ENCODE data around the gene CYSRT1.

The CYSRT1 gene

DNA sequence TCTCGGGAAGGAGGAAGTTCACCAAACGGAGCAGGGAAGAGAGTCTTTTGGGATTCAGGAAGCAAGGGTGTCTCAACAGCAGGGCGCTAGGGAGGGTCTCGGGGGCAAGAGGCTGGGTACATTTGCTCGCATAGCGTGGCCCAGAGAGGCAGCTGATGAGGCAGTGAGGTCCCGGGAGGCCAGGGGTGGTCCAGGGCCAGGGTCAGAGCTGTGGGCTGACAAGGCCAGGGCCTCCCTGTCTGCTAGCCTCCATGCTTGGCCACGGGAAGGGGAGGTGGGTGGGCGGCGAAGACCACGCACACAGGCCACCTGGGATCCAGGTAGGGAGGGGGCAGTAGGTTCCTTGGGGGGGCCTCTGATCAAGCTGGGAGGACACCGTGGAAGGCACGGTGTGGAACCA is 13.4 kb upstream of the CYSRT1 start:
- Histone ChIP-seq H3K4me3 (ENCODE audit: low read depth, low read length) (no peak overlapping the region), H3K27ac (no peak overlapping the region), H3K27me3 (replicated peaks) (no peaks in the 10 kb centered on the region), H3K36me3 (replicated peaks) (no peaks in the 10 kb centered on the region)
- TF ChIP-seq, protein P1, sequence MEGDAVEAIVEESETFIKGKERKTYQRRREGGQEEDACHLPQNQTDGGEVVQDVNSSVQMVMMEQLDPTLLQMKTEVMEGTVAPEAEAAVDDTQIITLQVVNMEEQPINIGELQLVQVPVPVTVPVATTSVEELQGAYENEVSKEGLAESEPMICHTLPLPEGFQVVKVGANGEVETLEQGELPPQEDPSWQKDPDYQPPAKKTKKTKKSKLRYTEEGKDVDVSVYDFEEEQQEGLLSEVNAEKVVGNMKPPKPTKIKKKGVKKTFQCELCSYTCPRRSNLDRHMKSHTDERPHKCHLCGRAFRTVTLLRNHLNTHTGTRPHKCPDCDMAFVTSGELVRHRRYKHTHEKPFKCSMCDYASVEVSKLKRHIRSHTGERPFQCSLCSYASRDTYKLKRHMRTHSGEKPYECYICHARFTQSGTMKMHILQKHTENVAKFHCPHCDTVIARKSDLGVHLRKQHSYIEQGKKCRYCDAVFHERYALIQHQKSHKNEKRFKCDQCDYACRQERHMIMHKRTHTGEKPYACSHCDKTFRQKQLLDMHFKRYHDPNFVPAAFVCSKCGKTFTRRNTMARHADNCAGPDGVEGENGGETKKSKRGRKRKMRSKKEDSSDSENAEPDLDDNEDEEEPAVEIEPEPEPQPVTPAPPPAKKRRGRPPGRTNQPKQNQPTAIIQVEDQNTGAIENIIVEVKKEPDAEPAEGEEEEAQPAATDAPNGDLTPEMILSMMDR (IDR thresholded peaks at IDR 0.05; ENCODE audit: low read depth, low read length, missing control alignments), result no peak
- no peak for DNase-seq
- in situ Hi-C loops (cut with HindIII; ENCODE audit: low pct_ligation_motif_present, low sequenced_read_pairs), result no loop called here

DNA sequence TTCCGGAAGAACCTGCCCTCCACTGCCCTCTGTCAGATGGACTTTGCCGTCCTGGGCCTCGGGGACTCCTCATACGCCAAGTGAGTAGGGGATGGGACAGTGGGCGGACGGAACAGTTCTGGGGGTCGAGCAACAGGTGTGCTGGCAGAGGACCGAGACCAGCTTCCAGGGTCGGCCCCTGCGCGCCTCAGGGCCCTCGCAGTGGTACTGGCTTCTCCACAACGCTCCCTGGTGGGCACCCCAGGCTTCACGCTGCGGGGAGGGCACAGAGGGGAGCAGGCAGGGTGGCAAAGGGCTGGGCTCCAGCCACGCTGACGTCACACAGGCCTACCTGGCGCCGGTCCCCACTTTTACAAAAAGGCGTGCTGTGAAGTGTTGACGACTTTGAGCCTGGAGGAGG is 12.5 kb upstream of the CYSRT1 start:
- TF ChIP-seq, protein P1 (IDR thresholded peaks at IDR 0.05; ENCODE audit: low read depth, low read length, missing control alignments), result peak; percentile 15
- H3K27me3 ChIP-seq (replicated peaks), result no peaks in the 10 kb centered on the region
- no peak overlapping the region for H3K4me3 ChIP-seq (ENCODE audit: low read depth, low read length)
- no peak overlapping the region for H3K27ac ChIP-seq
- in situ Hi-C loops (cut with HindIII; ENCODE audit: low pct_ligation_motif_present, low sequenced_read_pairs), result no loop called here
- H3K36me3 ChIP-seq (replicated peaks), result peaks cover 2% of the 10 kb centered on the region
- no peak for DNase-seq

DNA sequence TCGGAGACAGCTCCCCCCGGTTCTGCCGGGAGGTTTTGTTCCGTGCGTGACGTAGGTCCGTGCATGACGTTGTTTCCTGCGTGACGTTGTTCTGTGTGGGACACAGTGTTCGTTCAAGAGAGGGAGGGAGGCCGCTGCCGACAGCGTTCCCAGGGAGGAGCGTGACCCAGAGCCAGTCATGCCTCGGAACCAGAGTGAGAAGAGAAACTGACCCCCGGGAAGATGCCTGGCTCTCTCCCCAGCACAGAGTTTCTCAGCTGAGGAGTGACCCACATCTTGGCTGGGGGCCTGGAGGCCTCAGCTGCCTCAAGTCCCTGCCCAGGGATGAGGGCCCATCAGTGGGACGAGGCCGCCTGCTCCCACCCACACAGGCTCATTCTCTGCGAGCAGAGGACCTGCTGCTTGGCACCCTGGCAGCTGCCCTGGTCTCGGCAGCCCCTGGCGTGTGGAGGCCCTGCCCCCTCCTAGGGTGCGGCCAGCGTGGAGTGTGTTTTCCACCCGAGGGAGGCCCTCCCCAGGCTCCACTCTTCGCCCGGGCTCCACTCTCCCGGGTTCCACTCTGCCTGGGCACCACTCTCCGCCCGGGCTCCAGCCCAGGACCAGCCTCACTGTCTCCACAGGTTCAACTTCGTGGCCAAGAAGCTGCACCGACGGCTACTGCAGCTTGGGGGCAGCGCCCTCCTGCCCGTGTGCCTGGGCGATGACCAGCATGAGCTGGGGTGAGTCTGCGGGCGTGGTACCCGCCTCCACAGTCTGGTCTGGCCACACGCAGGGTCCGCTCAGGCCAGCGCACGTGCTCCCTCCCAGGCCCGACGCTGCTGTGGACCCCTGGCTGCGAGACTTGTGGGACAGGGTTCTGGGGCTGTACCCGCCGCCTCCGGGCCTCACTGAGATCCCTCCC is 11.6 kb upstream of the CYSRT1 start:
- DNase-seq, result no peak
- Histone ChIP-seq H3K4me3 (ENCODE audit: low read depth, low read length) (no peak overlapping the region), H3K27ac (no peak overlapping the region), H3K36me3 (replicated peaks) (peaks cover 2% of the 10 kb centered on the region), H3K27me3 (replicated peaks) (no peaks in the 10 kb centered on the region)
- in situ Hi-C loops (cut with HindIII; ENCODE audit: low pct_ligation_motif_present, low sequenced_read_pairs), result no loop called here
- TF ChIP-seq, protein P1 (IDR thresholded peaks at IDR 0.05; ENCODE audit: low read depth, low read length, missing control alignments), result peak; percentile 46

DNA sequence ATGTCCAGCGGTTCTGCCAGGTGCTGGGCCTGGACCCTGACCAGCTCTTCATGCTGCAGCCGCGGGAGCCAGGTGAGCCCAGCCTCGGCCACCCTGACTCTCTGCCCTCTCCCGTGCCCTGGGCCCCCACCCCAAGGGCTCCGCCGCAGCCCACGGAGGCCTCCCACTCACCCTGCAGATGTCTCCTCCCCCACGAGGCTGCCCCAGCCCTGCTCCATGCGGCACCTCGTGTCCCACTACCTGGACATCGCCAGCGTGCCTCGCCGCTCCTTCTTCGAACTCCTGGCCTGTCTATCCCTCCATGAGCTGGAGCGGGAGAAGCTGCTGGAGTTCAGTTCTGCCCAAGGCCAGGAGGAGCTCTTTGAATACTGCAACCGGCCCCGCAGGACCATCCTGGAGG is 10.4 kb upstream of the CYSRT1 start:
- Histone ChIP-seq H3K27me3 (replicated peaks) (no peaks in the 10 kb centered on the region), H3K27ac (no peak overlapping the region), H3K36me3 (replicated peaks) (peaks cover 2% of the 10 kb centered on the region), H3K4me3 (ENCODE audit: low read depth, low read length) (no peak overlapping the region)
- in situ Hi-C loops (cut with HindIII; ENCODE audit: low pct_ligation_motif_present, low sequenced_read_pairs), result no loop called here
- TF ChIP-seq, protein P1 (IDR thresholded peaks at IDR 0.05; ENCODE audit: low read depth, low read length, missing control alignments), result no peak
- DNase-seq, result no peak

DNA sequence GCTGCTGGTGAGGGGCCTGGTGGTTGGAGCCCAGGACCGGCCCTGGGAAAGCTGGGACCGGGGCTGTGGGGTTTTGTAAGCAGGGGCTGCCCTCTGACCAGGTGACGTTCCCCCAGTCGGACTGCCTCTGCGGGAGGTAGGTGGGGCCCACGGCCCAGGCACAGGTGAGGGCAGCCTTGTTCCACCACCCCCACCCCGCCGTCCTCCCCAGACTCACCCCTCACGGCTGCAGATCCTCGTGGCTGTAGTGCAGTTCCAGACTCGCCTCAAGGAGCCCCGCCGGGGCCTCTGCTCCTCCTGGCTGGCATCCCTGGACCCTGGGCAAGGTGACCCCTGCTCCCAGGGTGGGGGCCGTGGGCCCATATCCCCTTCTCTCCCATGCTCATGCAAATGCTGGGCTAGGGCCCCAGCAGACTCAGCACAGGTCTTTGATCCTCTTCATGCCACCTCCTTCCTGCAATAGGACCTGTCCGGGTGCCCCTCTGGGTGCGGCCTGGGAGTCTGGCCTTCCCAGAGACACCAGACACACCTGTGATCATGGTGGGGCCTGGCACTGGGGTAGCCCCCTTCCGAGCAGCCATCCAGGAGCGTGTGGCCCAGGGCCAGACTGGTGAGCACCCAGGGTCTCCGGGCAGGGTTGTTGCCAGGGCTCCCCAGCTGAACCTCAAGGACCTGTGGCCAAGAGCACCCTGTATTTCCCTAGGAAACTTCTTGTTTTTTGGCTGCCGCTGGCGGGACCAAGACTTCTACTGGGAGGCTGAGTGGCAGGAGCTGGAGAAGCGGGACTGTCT is 9.6 kb upstream of the CYSRT1 start:
- H3K27me3 ChIP-seq (replicated peaks), result no peaks in the 10 kb centered on the region
- TF ChIP-seq, protein P1 (IDR thresholded peaks at IDR 0.05; ENCODE audit: low read depth, low read length, missing control alignments), result no peak
- H3K36me3 ChIP-seq (replicated peaks), result peaks cover 2% of the 10 kb centered on the region
- no peak overlapping the region for H3K27ac ChIP-seq
- no peak for DNase-seq
- in situ Hi-C loops (cut with HindIII; ENCODE audit: low pct_ligation_motif_present, low sequenced_read_pairs), result no loop called here
- no peak overlapping the region for H3K4me3 ChIP-seq (ENCODE audit: low read depth, low read length)
